ENCODE results near the gene RAB3GAP2.
"Not testable (repeated sequence)": the region's sequence is repeated elsewhere in the genome, so short reads cannot be mapped to it uniquely, and the experiment has no call there.

RAB3GAP2 gene

GRCh38 chr1:220137019-220137786, 135.1 kb downstream of the RAB3GAP2 start:
- DNase-seq (ENCODE audit: low spot score) = no peak

DNA sequence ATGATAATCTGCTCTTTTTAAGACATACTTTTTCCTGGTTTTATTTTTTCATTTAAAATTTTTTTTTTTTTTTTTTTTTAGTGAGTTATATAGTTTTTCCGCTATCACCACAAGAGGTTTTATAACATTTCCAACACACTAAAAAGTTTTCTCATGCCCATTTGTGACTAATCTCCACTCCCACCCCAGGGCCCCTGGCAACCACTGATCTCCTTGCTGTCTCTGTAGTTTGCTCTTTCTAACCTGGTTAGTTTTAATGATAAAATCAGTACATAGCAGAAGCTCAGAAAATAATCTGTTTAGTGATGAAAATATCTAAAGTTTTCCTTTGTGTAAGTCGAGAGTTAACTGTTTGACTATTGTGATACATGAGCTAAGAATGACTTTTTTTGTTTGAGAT, 136.5 kb downstream of the RAB3GAP2 start:
- no peak for DNase-seq (ENCODE audit: low spot score)

GRCh38 chr1:220129479-220130210, 142.6 kb downstream of the RAB3GAP2 start:
- DNase-seq (ENCODE audit: low spot score) = no peak

- no peak for DNase-seq (ENCODE audit: low spot score)
Measured at GRCh38 chr1:220127076-220127475, 145.2 kb downstream of the RAB3GAP2 start.

- DNase-seq (ENCODE audit: low spot score) = no peak
Measured at GRCh38 chr1:220124542-220124941, 147.7 kb downstream of the RAB3GAP2 start.

DNA sequence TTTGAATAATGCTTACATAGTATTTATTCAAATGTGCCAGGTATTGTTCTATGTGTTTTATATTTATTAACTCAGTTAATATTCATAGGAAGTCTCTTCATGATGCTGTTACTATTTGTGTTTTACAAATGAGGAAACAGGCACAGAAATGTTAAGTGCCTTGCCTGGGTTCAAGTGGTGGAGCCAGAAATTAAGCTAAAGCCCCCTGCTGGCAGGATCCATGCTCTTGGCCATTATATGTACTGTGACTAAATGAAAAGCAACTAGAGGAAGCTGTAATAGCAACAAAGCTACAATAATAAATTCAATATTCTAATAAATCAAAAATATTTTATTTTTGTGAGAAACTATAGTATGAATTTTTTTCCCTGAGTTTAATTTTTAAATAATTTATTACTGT, 148.4 kb downstream of the RAB3GAP2 start:
- no peak for DNase-seq (ENCODE audit: low spot score)

DNA sequence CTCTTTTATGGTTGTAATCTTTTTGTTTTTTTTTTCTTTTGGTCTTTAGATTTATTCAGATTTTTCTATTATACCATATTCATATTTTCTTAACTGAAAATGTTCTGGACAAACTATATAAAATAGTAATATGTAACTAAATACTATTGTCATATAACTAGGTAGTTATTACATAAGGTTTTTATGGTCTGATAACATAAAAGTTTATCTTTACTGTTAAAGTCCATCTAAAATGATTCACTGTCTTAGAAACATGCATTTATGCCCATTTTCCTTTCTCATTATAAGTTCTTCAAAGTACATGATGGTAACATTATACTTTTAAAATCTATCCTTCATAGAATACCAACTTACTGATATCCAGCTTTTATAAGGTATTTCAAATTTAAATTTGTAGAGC, 149.2 kb downstream of the RAB3GAP2 start:
- DNase-seq (ENCODE audit: low spot score) = no peak

- no peak for DNase-seq (ENCODE audit: low spot score)
Measured at GRCh38 chr1:220121791-220122530, 150.3 kb downstream of the RAB3GAP2 start.

- no peak for DNase-seq (ENCODE audit: low spot score)
Measured at GRCh38 chr1:220119043-220119512, 153.2 kb downstream of the RAB3GAP2 start.

GRCh38 chr1:220113136-220113695, 159.0 kb downstream of the RAB3GAP2 start:
- no peak for DNase-seq (ENCODE audit: low spot score)

DNA sequence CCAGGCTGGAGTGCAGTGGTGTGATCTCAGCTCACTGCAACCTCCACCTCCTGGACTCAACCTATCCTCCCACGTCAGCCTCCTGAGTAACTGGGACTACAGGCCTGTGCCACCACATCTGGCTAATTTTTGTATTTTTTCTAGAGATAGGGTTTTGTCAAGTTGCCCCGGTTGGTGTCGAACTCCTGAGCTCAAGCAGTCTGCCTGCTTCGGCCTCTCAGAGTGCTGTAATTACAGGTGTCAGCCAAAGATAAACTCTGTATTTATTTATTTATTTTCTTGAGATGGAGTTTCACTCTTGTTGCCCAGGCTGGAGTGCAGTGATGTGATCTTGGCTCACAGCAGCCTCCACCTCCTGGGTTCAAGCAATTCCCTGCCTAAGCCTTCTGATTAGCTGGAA, 159.7 kb downstream of the RAB3GAP2 start:
- not testable (repeated sequence) for DNase-seq (ENCODE audit: low spot score)

DNA sequence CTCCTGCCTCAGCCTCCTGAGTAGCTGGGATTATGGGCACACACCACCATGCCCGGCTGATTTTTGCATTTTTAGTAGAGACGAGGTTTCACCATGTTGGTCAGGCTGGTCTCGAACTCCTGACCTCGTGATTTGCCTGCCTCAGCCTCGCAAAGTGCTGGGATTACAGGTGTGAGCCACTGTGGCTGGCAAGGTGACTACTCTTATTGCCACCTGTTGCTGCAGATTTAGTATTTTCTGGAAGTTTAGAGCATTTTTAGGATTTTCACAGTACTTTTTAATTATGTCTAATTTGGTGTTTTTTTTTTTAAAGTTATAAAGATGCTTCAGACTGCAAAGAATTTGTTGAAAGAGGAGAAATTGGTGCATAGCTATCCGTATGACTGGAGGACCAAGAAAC, 161.8 kb downstream of the RAB3GAP2 start:
- DNase-seq (ENCODE audit: low spot score) = not testable (repeated sequence)

DNA sequence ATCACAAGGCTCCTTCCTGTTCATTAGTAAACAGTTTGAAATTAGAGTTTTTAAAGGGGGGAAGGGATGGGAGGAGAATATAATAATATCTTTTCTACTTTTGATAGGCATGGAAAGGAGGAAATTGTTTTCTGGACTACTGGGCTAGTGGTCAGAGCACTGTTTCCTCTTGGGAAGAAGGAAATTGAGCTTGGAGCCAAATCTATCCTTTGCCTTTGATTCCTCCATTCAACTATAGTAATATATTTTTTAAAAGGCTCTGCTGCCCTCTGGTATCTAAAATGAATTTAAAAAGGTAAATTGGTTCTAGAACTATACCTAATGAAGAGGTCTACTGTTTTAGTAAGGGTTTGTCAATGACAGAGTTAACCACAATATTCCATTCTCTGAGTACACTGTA, 172.4 kb downstream of the RAB3GAP2 start:
- DNase-seq (ENCODE audit: low spot score) = no peak

Measured in putamen (tissue), 1 donor.